ENCODE data around the gene STARD5. TPM values are rescaled to one million over a fixed set of nuclear protein-coding genes. Genes with fewer than 3 reads are reported as not detected.
A peak's percentile ranks its signal among the peaks of the same experiment; 100 is the strongest.

The STARD5 gene
- total and polyA plus RNA-seq, 2 of the 8 experiments (the other 6 are each of a cell fraction or from before 2014, with no cell fraction given), result 5.5 to 10.4 TPM

- no peaks in the 10 kb centered on the region for H3K23me2 ChIP-seq (ENCODE audit: low read depth, low read length)
- H3K56ac ChIP-seq (replicated peaks; ENCODE audit: insufficient read length, low read depth, low read length), result no peak overlapping the region
- H3K14ac ChIP-seq (ENCODE audit: insufficient read length), result no peak overlapping the region
- H3K27ac ChIP-seq (ENCODE audit: low read depth, low read length), result no peak overlapping the region
- H3K9me3 ChIP-seq (ENCODE audit: insufficient read depth in 2 of 2, low read depth in 1 of 2, low read length in 1 of 2), result no peaks in the 10 kb centered on the region
- H2BK5ac ChIP-seq (ENCODE audit: low read depth, low read length), result no peak overlapping the region
- H3K23ac ChIP-seq (ENCODE audit: insufficient read length), result no peak overlapping the region
- H3K79me2 ChIP-seq (ENCODE audit: control insufficient read depth in 1 of 2, insufficient read depth in 2 of 2, low read length in 2 of 2), result no peaks in the 10 kb centered on the region
- H4K91ac ChIP-seq (replicated peaks; ENCODE audit: insufficient read length, low read length), result no peak overlapping the region
- H3K4ac ChIP-seq (replicated peaks; ENCODE audit: insufficient read length, low read depth, low read length), result no peak overlapping the region
- peaks cover 0 to 5% (median 1%) of the 10 kb centered on the region in 4 experiments; a peak in 2 of 7 replicates for H3K4me1 ChIP-seq (replicated peaks in 1 of 4; ENCODE audit: control insufficient read depth in 3 of 4, insufficient read depth in 4 of 4, low read length in 3 of 4)
- no peak overlapping the region for H3K4me2 ChIP-seq (ENCODE audit: insufficient read depth in 1 of 2, low read depth in 2 of 2, low read length in 2 of 2)
- FAIRE-seq, result no peak
- H2AFZ ChIP-seq (ENCODE audit: low read length), result 0 out of 2 replicates have a peak overlapping the region, but pooled peaks have one; percentile 13
- no peak overlapping the region for H2BK12ac ChIP-seq (ENCODE audit: low read depth, low read length)
- no peak overlapping the region for H3K4me3 ChIP-seq (ENCODE audit: extremely low read depth in 1 of 4, insufficient read depth in 2 of 4, low read depth in 3 of 4, low read length in 4 of 4)
- no peak overlapping the region for H2BK120ac ChIP-seq (replicated peaks; ENCODE audit: low read depth, low read length)
- no peak for DNase-seq (ENCODE audit: low read depth in 1 of 2, low spot score in 2 of 2)
- no peaks in the 10 kb centered on the region for H3K79me1 ChIP-seq (ENCODE audit: low read depth, low read length)
- H3K18ac ChIP-seq (ENCODE audit: extremely low read depth, low read length), result no peak overlapping the region
- no peak overlapping the region for H2BK15ac ChIP-seq (ENCODE audit: low read length)
- no peaks in the 10 kb centered on the region for H4K20me1 ChIP-seq (replicated peaks in 1 of 2; ENCODE audit: control insufficient read depth in 1 of 2, insufficient read depth in 2 of 2, low read length in 2 of 2)
- ChIA-PET CTCF (ENCODE audit: partially characterized antibody) (interaction anchor here (0.8 to 9.8 kb wide), 10 partner anchors 10 to 156 kb away, joined by 3 to 262 read pairs (median 32); no protein-coding TSS in a partner anchor), POLR2A (ENCODE audit: partially characterized antibody) (no interaction called here)
- H3K27me3 ChIP-seq (replicated peaks in 1 of 4; ENCODE audit: control insufficient read depth in 3 of 4, extremely low read depth in 1 of 4, insufficient read depth in 3 of 4, low read length in 3 of 4), result peaks cover 0 to under 1% (median 0%) of the 10 kb centered on the region in 4 experiments; a peak in 2 of 7 replicates
- no peak overlapping the region for H3K9ac ChIP-seq (replicated peaks in 1 of 4; ENCODE audit: extremely low read depth in 1 of 4, low read depth in 3 of 4, low read length in 3 of 4)
- H3K36me3 ChIP-seq (ENCODE audit: control insufficient read depth in 2 of 4, insufficient read depth in 4 of 4, low read length in 3 of 4), result no peaks in the 10 kb centered on the region
- 92% methylated on average over 6 of the region's 6 CpGs; no CpG with 5 or more reads in 1 of the 2 experiments for WGBS, 2 experiments (ENCODE audit: extremely low coverage in 1 of 2, insufficient coverage in 1 of 2, insufficient read length in 1 of 2, insufficient replicate concordance in 2 of 2, low coverage in 1 of 2, low lambda C conversion rate in 2 of 2, missing lambda C conversion rate in 1 of 2)
- no peak overlapping the region for H2BK20ac ChIP-seq (ENCODE audit: low read length)
- no peak overlapping the region for H2AK5ac ChIP-seq (ENCODE audit: low read depth, low read length)
- no peak overlapping the region for H4K5ac ChIP-seq (ENCODE audit: insufficient read length, low read depth, low read length)
- no peak overlapping the region for H4K8ac ChIP-seq (ENCODE audit: extremely low read depth, insufficient read depth, low read length)
- TF ChIP-seq SP1 (IDR thresholded peaks at IDR 0.05; ENCODE audit: low read depth, low read length) (no peak), USF2 (IDR thresholded peaks at IDR 0.05; ENCODE audit: low read length) (no peak), CBX5 (IDR thresholded peaks at IDR 0.05; ENCODE audit: low read depth, low read length) (no peak), MAFK (IDR thresholded peaks at IDR 0.05; ENCODE audit: low read depth, low read length) (no peak), RXRA (IDR thresholded peaks at IDR 0.05; ENCODE audit: insufficient read depth, low read depth, low read length) (no peak), MAX (IDR thresholded peaks at IDR 0.05) (no peak), SIN3A (conservative IDR thresholded peaks at IDR 0.05 in 1 of 2, IDR thresholded peaks at IDR 0.05 in 1 of 2; ENCODE audit: low read depth in 1 of 2, low read length in 2 of 2) (no peak), SP4 (IDR thresholded peaks at IDR 0.05; ENCODE audit: low read length) (no peak), EZH2 (IDR thresholded peaks at IDR 0.05; ENCODE audit: low read depth, low read length, severe bottlenecking) (no peak), CREB1 (IDR thresholded peaks at IDR 0.05) (no peak), SP2 (IDR thresholded peaks at IDR 0.05; ENCODE audit: low read length) (no peak), TAF7 (optimal IDR thresholded peaks at IDR 0.05; ENCODE audit: borderline replicate concordance, low read depth, low read length) (no peak)
Measured at GRCh38 chr15:81264072-81264857, 59.7 kb downstream of the STARD5 start.

All from H1 (cell line).